Ishikawa (cell line): ENCODE results near the gene MOB3B.

Experiments used
- CEBPB ChIP-seq: IDR thresholded peaks from 2 replicates; pipeline ENCODE4 v1.6.1; 2012
- CREB1 ChIP-seq: IDR thresholded peaks from 2 replicates; pipeline ENCODE4 v1.6.1; 2012; ENCODE audit warnings: low read depth
- EGR1 ChIP-seq: IDR thresholded peaks from 2 replicates; pipeline ENCODE4 v1.6.1; 2012
- EP300 ChIP-seq: IDR thresholded peaks from 2 replicates; pipeline ENCODE4 v1.6.1; 2012; ENCODE audit warnings: borderline replicate concordance
- FOXM1 ChIP-seq: IDR thresholded peaks from 2 replicates; pipeline ENCODE4 v1.6.1; 2012; ENCODE audit warnings: low read depth, borderline replicate concordance
- NFIC ChIP-seq: IDR thresholded peaks from 2 replicates; pipeline ENCODE4 v1.6.1; 2012
- RAD21 ChIP-seq: IDR thresholded peaks from 2 replicates; pipeline ENCODE4 v1.6.1; 2012; ENCODE audit warnings: low read depth
- TAF1 ChIP-seq: IDR thresholded peaks from 2 replicates; pipeline ENCODE4 v1.6.1; 2012; ENCODE audit warnings: low read depth, mild to moderate bottlenecking
- TCF12 ChIP-seq: IDR thresholded peaks from 2 replicates; pipeline ENCODE4 v1.6.1; 2012; ENCODE audit warnings: low read depth
- TEAD4 ChIP-seq: IDR thresholded peaks from 2 replicates; pipeline ENCODE4 v1.6.1; 2012
- USF1 ChIP-seq: IDR thresholded peaks from 2 replicates; pipeline ENCODE4 v1.6.1; 2012
- YY1 ChIP-seq: IDR thresholded peaks from 2 replicates; pipeline ENCODE4 v1.6.1; 2012; ENCODE audit warnings: low read depth
- ZBTB7A ChIP-seq: IDR thresholded peaks from 2 replicates; pipeline ENCODE4 v1.6.1; 2012; ENCODE audit warnings: low read depth
- TF ChIP-seq, protein P1 (sequence below): IDR thresholded peaks from 2 replicates; pipeline ENCODE4 v1.6.1; 2012; ENCODE audit warnings: low read depth, mild to moderate bottlenecking
- TF ChIP-seq, protein P2 (sequence below): IDR thresholded peaks from 2 replicates; pipeline ENCODE4 v1.6.1; 2012

Gene MOB3B

GRCh38 chr9:27471789-27472188, 57.8 kb downstream of the MOB3B start:
- TF ChIP-seq YY1 (no peak), CREB1 (no peak), RAD21 (no peak)
- TF ChIP-seq, protein P1, sequence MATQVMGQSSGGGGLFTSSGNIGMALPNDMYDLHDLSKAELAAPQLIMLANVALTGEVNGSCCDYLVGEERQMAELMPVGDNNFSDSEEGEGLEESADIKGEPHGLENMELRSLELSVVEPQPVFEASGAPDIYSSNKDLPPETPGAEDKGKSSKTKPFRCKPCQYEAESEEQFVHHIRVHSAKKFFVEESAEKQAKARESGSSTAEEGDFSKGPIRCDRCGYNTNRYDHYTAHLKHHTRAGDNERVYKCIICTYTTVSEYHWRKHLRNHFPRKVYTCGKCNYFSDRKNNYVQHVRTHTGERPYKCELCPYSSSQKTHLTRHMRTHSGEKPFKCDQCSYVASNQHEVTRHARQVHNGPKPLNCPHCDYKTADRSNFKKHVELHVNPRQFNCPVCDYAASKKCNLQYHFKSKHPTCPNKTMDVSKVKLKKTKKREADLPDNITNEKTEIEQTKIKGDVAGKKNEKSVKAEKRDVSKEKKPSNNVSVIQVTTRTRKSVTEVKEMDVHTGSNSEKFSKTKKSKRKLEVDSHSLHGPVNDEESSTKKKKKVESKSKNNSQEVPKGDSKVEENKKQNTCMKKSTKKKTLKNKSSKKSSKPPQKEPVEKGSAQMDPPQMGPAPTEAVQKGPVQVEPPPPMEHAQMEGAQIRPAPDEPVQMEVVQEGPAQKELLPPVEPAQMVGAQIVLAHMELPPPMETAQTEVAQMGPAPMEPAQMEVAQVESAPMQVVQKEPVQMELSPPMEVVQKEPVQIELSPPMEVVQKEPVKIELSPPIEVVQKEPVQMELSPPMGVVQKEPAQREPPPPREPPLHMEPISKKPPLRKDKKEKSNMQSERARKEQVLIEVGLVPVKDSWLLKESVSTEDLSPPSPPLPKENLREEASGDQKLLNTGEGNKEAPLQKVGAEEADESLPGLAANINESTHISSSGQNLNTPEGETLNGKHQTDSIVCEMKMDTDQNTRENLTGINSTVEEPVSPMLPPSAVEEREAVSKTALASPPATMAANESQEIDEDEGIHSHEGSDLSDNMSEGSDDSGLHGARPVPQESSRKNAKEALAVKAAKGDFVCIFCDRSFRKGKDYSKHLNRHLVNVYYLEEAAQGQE = no peak

- TF ChIP-seq USF1 = no peak
- no peak for TF ChIP-seq CEBPB
- no peak for TF ChIP-seq ZBTB7A
- TF ChIP-seq TEAD4 = no peak
- TF ChIP-seq, protein P1 = no peak
- TF ChIP-seq TAF1 = no peak
- TF ChIP-seq RAD21 = no peak
- TF ChIP-seq FOXM1 = no peak
- no peak for TF ChIP-seq CREB1
- TF ChIP-seq NFIC = no peak
- no peak for TF ChIP-seq EP300
- TF ChIP-seq, protein P2, sequence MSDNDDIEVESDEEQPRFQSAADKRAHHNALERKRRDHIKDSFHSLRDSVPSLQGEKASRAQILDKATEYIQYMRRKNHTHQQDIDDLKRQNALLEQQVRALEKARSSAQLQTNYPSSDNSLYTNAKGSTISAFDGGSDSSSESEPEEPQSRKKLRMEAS = no peak
- TF ChIP-seq EGR1 = no peak
Observed at GRCh38 chr9:27471366-27471765, 58.2 kb downstream of the MOB3B start.

- no peak for TF ChIP-seq NFIC
- no peak for TF ChIP-seq ZBTB7A
- no peak for TF ChIP-seq FOXM1
- TF ChIP-seq, protein P2 = no peak
- TF ChIP-seq EGR1 = no peak
- no peak for TF ChIP-seq CREB1
- no peak for TF ChIP-seq TEAD4
- TF ChIP-seq USF1 = no peak
- TF ChIP-seq TAF1 = no peak
- TF ChIP-seq YY1 = no peak
- no peak for TF ChIP-seq EP300
- TF ChIP-seq CEBPB = no peak
- TF ChIP-seq, protein P1 = no peak
- TF ChIP-seq TCF12 = no peak
- TF ChIP-seq RAD21 = no peak
Observed at GRCh38 chr9:27470291-27470856, 59.2 kb downstream of the MOB3B start.

GRCh38 chr9:27469550-27469949, 60.1 kb downstream of the MOB3B start:
- TF ChIP-seq NFIC = no peak
- TF ChIP-seq, protein P2 = no peak
- no peak for TF ChIP-seq TAF1
- TF ChIP-seq CEBPB = no peak
- TF ChIP-seq TCF12 = no peak
- TF ChIP-seq FOXM1 = no peak
- TF ChIP-seq RAD21 = no peak
- no peak for TF ChIP-seq CREB1
- no peak for TF ChIP-seq YY1
- TF ChIP-seq ZBTB7A = no peak
- no peak for TF ChIP-seq EGR1
